GM12891 (cell line): ENCODE data around the gene IL13.

ENCODE experiments used
- DNase-seq: peaks from one replicate; pipeline ENCODE4 v3.0.0; 2011; ENCODE audit warnings: low spot score; ENCODE audit not compliant: insufficient read length
- FAIRE-seq: peaks from 2 replicates; lab custom pipeline; 2011; peaks lifted over from hg19 to GRCh38; lab: Jason Lieb, UNC
- PAX5 ChIP-seq: IDR thresholded peaks from 2 replicates; pipeline ENCODE4 v1.6.1; 2011; ENCODE audit warnings: low read length, moderate library complexity, mild to moderate bottlenecking; ENCODE audit not compliant: insufficient read depth, severe bottlenecking
- POLR2A ChIP-seq: IDR thresholded peaks from 2 replicates; pipeline ENCODE4 v1.6.1; 2011; ENCODE audit warnings: low read depth, low read length, control low read depth
- POLR2AphosphoS5 ChIP-seq: IDR thresholded peaks from 2 replicates; pipeline ENCODE4 v1.6.1; 2011; ENCODE audit warnings: low read depth, low read length, control low read depth
- POU2F2 ChIP-seq: IDR thresholded peaks from 2 replicates; pipeline ENCODE4 v1.6.1; 2011; ENCODE audit warnings: low read depth, mild to moderate bottlenecking, control low read depth, low read length, moderate library complexity
- SPI1 ChIP-seq: IDR thresholded peaks from 2 replicates; pipeline ENCODE4 v1.6.1; 2011; ENCODE audit warnings: low read depth, low read length, control low read depth
- TAF1 ChIP-seq: IDR thresholded peaks from 2 replicates; pipeline ENCODE4 v1.6.1; 2011; ENCODE audit warnings: low read depth, low read length, control low read depth

The IL13 gene

DNA sequence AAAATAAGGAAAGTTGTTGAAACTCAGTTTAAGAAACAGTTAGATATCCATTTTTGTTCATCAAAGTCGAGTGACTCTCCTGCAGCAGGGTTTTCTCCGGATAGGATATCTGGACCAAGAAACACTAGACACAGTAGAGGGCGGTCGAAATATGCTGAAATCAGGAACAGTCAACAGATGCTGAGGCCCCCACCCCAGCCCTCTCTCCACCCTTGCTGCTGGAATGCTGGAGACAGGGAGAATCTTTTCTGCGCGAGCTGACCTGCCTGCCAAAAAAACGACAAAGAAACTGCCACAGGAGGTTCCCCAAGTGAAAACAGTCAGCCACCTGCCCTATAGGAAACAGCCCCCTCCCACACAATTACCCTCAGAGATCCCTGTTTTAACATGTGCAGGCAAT, 4.3 kb upstream of the IL13 start:
- TF ChIP-seq POU2F2 (no peak), PAX5 (no peak), POLR2A (no peak), SPI1 (no peak), TAF1 (no peak), POLR2AphosphoS5 (no peak)
- FAIRE-seq (no peak), DNase-seq (no peak)

DNA sequence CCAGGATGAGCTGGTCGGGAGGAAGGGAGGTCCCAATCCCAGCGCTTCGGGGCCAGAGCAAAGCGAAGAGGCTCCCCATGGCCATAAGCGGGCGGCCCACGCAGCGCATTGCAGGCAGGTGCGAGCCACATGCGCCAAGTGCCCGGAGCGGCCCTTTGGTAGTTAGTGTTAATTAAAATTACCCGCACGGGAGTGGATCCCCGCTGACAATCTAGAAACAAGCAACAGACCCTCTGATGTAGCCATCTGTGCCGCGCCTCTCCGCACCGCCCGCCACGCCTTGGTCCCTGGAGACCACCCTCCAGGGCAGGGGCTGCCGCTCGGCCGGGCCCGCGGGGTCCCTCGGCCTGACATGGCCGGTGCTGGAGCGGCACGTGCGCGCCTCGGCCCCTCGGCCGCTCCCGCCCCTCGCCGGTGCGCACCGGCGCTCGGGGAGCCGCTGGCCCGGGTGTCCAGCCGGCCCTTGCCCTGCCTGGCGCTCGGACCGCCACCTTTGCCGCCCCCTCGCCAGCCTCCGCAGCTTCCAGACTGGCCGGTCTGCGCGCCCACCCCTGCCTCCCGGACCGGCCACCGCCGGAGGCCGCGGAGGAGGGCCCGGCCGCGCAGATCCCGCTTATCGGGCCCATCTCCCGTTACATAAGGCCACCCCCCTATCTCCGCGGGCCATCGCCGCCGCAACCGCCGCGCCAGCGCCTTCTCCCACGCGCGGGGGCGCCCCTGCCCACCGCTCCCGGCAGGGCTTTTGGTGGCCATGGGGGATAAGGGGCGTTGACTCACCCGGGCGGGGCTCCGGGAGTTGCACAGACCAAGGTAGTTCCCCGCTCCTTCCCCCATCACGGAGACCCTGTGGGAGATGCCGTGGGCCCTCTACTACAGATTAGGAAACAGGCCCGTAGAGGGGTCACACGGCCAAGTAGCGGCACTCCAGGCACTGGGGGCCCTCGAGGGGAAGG, 1.9 kb upstream of the IL13 start:
- no peak for TF ChIP-seq TAF1
- no peak for TF ChIP-seq POU2F2
- TF ChIP-seq POLR2A, result no peak
- TF ChIP-seq PAX5, result no peak
- TF ChIP-seq SPI1, result no peak
- no peak for TF ChIP-seq POLR2AphosphoS5
- FAIRE-seq, result peak; percentile 28
- no peak for DNase-seq

DNA sequence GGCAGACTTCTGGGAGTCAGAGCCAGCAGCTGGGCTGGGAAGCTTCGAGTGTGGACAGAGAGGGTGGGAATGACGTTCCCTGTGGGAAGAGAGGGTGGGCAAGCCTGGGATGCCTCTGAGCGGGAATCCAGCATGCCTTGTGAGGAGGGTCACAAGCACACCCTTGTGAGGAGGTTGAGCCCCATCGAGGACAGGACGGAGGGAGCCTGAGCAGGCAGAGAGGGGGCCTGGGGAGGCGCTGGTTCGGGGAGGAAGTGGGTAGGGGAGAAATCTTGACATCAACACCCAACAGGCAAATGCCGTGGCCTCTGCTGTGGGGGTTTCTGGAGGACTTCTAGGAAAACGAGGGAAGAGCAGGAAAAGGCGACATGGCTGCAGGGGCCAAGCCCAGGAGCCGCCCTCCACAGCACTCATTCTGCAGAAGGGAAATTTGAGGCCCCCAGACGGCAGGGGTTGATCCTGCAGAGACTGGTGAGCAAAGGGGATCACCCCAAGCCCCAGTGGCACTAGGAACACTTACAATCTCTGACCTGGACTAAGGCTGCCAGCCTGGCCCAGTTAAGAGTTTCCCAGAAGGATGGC, 1.1 kb upstream of the IL13 start:
- peak; percentile 57 for FAIRE-seq
- DNase-seq, result no peak
- TF ChIP-seq POU2F2 (no peak), SPI1 (peak; percentile 61), PAX5 (no peak)

DNA sequence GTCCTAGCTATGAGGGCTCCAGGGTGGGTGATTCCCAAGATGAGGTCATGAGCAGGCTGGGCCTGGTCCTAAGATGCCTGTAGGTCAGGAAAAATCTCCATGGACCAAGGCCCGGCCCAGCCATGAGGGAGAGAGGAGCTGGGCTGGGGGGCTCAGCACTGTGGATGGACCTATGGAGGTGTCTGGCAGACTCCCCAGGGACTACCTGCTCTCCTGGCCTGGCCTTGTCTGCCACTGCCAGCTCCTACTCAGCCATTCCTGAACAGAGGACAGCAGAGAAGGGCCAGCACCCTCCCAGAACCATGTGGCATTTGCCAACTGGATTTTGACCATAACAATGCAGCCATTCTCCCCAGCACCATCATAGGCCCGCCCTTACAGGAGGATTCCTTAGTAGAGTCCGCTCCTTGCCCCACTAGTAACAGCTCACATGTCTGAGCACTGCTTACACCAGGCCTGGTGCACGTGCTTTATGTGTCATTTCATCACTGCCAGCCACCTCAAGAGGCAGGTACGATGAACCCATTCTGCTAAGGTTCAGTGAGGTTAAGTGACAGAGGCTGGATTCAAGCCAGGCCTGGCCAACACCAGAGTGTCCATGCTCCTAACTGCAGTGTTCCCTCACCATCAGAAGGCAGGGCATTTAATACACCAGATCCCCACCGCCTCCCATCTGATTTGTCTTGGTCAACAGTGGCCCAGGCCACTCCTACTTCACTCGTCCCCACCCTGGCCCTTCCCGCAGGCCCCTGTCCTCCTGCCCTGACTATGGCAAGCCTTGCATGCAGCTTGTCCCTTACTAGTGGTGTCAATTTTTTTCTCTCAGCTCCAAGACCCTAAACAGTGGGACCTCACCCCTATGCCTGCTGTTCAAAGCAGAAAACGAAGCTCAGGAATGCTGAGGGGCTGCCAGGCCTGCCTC, 669 bp downstream of the IL13 start:
- no peak for DNase-seq
- TF ChIP-seq POLR2A, result no peak
- TF ChIP-seq POU2F2, result no peak
- TF ChIP-seq PAX5, result no peak
- no peak for TF ChIP-seq TAF1
- TF ChIP-seq SPI1, result no peak
- no peak for FAIRE-seq

DNA sequence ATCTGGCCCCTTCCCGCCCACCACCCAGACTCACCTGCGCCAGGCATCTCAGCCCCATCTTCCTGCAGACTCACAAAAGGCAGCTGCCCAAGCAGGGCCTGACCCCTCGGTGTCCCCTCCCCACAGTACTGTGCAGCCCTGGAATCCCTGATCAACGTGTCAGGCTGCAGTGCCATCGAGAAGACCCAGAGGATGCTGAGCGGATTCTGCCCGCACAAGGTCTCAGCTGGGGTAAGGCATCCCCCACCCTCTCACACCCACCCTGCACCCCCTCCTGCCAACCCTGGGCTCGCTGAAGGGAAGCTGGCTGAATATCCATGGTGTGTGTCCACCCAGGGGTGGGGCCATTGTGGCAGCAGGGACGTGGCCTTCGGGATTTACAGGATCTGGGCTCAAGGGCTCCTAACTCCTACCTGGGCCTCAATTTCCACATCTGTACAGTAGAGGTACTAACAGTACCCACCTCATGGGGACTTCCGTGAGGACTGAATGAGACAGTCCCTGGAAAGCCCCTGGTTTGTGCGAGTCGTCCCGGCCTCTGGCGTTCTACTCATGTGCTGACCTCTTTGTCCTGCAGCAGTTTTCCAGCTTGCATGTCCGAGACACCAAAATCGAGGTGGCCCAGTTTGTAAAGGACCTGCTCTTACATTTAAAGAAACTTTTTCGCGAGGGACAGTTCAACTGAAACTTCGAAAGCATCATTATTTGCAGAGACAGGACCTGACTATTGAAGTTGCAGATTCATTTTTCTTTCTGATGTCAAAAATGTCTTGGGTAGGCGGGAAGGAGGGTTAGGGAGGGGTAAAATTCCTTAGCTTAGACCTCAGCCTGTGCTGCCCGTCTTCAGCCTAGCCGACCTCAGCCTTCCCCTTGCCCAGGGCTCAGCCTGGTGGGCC, 1.9 kb downstream of the IL13 start:
- FAIRE-seq (peak; percentile 9), DNase-seq (no peak)
- TF ChIP-seq TAF1, result no peak
- TF ChIP-seq POLR2A, result no peak
- no peak for TF ChIP-seq POLR2AphosphoS5
- TF ChIP-seq SPI1, result no peak
- TF ChIP-seq PAX5, result no peak

DNA sequence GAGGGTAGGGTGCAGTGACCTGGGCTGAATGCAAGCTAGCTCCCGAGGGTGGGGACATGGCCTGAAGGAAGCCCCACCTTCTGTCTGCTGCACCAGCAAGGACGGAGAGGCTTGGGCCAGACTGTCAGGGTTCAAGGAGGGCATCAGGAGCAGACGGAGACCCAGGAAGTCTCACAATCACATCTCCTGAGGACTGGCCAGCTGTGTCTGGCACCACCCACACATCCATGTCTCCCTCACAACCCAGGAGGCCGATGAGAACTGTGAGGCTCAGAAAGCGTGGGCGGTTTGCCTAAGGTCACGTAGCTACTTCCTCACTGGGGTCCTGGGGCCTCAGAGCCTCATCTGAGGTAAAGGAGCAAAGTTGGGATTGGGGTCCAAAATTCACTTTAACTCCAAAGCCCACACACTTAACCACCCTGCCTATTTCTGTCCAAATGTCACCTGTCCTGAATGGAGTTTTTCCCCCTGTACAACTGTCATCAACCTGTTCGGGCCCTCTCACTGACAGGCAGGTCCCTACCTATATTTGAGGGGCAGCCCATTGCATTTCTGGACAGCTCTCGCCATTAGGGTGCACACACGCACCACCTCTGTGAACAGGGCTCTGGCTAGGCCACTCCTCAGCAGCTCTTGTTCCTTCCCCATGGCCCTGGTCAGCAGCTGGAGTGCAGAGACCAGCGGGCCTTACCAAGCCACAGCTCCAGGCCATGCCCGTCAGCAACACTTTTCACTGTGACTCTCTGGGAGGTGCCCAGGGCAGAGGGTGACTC, 3.4 kb downstream of the IL13 start:
- DNase-seq, result no peak
- peak; percentile 90 for FAIRE-seq
- no peak for TF ChIP-seq PAX5
- no peak for TF ChIP-seq TAF1
- 0 out of 2 replicates have a peak, but pooled peaks have one; percentile 6 for TF ChIP-seq POU2F2
- TF ChIP-seq POLR2AphosphoS5, result no peak
- peak; percentile 86 for TF ChIP-seq SPI1
- TF ChIP-seq POLR2A, result 0 out of 2 replicates have a peak, but pooled peaks have one; percentile 7

DNA sequence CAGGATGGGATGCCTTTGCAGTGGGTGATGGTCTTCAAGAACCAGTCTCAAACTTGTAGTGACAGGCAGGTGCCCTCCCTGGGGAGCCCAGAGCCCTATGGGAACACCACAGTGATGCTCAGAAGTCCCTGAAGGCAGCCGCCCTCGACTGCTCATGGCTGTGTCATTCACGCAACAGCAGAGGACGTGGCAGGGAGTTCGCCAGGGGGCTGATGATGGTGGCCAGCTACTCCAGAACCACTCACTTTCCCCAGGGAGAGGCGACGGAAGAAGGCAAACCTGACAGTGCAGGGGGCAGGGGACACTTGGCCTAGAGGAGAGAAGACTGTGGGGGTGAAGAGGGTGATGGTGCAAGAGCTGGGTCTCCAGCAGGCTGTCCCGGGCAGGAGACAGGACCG, 4.0 kb downstream of the IL13 start:
- DNase-seq, result no peak
- peak; percentile 23 for FAIRE-seq
- TF ChIP-seq POLR2A (no peak), TAF1 (no peak), SPI1 (no peak), PAX5 (no peak), POU2F2 (no peak), POLR2AphosphoS5 (no peak)
